ENCODE results near the gene NUP210.

DNA sequence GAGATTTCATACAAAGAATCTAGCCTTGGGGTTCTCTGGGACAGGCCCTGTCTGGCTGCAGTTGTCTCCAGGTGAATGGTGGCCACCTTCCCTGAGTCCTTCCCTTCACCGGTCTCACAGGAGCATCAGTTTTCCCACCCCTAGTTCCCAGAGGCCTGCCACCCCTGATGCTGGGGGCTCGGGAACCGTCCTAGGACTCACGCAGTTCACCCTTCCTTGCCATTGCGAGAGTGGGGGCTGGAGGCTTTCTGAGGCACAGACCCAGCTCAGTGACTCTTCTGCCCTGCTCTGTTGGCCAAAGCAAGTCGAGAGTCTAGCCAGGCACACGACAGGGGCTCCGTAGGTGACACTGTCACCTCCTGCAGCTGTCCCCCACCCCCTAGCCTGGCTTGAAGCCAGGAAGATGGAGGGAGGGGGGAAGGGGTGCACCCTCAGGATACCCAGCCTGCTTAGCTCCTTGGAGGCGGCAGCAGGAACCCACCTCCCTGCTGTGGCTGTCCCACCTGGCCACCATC, 130.3 kb downstream of the NUP210 start:
- TF ChIP-seq, protein P1, sequence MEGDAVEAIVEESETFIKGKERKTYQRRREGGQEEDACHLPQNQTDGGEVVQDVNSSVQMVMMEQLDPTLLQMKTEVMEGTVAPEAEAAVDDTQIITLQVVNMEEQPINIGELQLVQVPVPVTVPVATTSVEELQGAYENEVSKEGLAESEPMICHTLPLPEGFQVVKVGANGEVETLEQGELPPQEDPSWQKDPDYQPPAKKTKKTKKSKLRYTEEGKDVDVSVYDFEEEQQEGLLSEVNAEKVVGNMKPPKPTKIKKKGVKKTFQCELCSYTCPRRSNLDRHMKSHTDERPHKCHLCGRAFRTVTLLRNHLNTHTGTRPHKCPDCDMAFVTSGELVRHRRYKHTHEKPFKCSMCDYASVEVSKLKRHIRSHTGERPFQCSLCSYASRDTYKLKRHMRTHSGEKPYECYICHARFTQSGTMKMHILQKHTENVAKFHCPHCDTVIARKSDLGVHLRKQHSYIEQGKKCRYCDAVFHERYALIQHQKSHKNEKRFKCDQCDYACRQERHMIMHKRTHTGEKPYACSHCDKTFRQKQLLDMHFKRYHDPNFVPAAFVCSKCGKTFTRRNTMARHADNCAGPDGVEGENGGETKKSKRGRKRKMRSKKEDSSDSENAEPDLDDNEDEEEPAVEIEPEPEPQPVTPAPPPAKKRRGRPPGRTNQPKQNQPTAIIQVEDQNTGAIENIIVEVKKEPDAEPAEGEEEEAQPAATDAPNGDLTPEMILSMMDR (conservative IDR thresholded peaks at IDR 0.05; ENCODE audit: low read depth, low read length), result no peak
- no peak for TF ChIP-seq EZH2phosphoT487 (IDR thresholded peaks at IDR 0.05; ENCODE audit: borderline replicate concordance, low read length)
